HL-60/S4 treated with phorbol 12-myristate 13-acetate at 8.2 ng/mL for 4 days and 3 days (cell line): ENCODE measurements around the gene GRIP2.

ENCODE experiments used
- in situ Hi-C: fragments of 300-500 bp; cut with MboI; formaldehyde crosslinking; loops from 2 replicates; pipeline ENCODE4 v1.15.0; 2022; ENCODE audit warnings: low sequenced_read_pairs

The GRIP2 gene

DNA sequence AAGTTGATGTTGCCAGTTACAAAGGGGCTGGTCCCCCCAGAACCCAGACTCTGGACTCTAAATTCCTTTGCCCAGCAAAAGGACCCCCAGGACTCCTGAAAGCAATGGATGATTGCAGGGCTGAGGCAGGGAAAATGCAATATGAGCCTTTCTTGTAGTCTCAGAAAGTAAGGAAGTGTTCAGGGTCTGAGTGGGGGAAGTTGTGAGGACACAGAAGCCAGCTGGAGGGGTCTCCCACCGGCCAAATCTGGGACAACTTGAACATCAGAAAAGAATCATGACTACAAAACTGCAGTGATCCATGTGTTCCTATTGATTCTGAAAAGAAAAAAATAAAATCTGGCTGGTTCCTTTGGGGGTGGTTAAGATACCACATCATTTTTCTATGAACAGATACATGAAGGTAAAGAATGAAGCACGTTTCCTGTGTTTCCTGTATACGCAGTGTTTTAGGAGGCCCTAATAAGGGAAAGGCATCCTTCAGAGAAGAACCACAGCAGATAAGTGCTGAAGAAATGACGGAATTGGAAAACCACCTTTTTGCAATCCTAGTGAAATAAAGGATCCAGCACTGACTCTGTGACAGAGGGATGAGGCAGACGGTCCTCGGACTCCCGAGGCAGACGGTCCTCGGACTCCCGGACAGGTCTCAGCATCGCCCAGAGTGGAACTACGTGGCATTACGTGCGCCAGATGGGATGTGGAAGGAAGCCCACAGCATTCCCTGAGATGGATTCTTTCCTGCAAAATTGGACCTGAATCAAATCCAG is 22.2 kb upstream of the GRIP2 start:
- in situ Hi-C loops: no loop called here

DNA sequence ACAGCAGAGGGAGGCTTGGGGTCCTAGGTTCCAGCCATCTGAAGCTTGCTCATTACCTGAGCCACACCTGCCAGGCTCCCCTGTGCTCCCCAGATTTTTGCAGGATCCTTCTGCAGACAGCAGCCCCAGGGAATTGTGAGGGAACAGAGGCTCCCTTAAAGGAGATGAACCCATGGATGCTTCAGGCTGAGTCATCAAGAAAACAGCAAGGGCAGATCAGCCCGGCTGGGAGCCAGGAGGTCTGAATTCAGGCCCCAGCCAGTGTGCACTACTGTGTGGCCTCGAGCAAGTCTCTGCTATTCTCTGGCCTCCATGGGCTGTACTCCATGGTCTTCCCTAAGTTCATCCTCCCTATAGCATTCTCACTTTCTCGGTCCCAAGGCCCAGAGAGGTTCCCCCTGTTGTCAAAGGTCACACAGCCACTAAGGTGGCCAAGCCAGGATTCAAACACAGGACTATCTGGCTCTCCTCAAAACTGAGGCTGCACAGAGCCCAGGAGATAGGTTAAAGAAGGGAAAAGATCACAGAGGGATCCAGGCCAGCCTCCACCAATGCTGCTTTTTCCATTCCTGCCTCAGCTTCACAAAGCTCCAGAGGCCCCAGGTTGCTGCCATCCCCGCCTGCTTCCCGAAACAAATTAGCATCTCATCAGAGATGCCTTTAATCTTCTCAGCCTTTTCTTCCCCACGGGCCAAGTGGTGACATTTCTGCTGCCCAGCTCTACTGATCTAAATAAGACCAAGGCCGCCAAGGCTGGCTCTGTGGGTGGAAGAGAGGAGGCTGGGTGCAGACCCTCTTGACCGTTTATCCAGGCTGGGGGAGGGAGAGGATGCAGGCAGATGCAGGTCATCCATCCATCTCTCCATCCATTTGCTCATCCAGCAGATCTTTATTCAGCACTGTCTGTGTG is 21.2 kb upstream of the GRIP2 start:
- in situ Hi-C loops: no loop called here

DNA sequence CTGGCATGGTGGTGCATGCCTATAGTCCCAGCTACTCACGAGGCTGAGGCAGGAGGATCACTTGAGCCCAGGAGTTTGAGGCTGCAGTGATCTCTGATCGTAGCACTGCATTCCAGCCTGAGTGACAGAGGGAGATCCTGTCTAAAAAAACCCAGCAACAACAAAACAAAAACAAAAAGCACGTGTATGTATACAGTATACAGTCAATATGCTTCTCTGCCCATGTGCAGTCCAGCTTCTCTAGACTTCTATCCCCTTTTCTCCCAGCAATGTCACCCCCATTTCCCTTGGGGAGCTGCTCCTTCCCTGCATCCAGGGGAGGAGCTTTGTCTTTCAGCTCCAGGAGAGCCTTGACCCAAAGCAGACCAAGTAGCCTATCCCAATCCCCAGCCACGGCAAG is 20.0 kb upstream of the GRIP2 start:
- in situ Hi-C loops: no loop called here

DNA sequence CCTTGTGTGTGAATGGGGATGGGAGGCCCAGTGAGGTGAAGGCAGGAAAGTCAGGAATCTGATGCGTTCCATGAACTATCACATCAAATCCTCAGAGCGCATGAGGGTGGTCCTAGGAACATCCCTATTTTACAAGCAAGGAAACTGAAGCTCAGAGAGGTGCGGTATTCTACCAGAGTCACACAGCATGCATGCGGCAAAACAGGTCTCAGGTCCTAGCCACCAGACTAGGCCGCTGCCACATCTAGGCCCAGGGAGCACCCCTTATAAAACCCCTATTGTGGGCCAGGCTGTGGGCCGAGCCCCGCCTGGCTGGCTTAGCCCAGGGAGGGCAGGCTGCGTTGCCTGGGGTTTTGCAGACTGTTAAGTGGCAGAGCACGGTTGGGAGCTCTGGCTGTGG is 17.9 kb upstream of the GRIP2 start:
- in situ Hi-C loops: no loop called here

DNA sequence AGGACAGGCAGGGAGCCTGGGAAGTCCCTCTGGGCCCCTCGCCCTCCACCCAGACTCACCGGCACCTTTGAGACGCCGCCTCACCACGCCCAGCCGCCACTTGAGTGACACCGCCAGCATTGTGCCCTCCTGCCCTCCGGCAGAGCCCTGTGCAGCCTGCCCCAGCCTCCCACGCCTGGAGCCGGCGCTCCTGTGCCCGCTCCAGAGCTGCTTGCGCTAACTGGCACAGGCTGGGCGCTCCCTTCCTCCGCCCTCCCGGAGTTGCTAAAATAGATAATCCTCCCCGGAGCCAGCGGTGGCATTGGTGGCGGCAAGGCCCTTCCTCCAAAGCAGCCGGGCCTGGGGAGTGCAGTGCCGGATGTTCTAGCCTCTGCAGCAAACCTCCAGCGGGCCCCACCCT is 15.7 kb upstream of the GRIP2 start:
- in situ Hi-C loops: no loop called here

DNA sequence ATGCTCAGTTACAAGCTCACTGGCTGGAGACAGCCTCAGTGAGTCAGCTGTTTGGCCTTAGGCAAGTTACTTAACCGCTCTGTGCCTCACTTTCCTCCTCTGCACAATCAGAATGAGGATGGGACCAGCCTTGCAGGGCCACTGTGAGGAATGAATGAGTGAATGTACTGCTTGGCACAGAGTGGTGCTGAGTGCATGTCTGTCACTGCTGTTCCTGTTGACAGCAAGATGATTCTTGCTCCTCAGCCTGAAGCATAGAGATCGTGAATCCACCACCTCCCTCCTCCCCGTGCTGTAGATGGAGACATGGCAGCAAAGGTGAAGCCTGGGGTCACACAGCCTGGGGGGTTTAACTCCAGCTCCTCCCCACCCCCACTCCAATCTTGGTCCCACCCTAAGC is 14.6 kb upstream of the GRIP2 start:
- in situ Hi-C loops: no loop called here

DNA sequence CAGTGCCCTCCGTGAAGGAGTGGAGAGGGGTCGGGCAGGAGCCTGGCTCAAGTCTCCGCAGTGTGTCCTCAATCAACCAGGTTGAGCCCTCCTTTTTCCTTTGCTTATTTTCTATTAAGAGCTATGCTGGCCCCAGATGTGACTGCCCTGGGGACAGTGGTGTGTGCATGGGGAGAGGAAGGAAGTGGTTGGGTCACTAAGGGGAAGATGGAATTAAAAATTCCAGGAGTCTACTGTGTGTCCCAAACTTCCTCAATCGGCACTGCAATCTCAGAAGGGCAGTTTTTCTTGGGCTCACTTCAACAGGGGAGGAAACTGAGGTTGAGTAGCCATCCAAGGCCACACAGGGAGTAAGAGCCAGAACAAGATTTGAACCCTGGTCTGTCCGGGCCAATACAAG is 13.7 kb upstream of the GRIP2 start:
- in situ Hi-C loops: no loop called here

DNA sequence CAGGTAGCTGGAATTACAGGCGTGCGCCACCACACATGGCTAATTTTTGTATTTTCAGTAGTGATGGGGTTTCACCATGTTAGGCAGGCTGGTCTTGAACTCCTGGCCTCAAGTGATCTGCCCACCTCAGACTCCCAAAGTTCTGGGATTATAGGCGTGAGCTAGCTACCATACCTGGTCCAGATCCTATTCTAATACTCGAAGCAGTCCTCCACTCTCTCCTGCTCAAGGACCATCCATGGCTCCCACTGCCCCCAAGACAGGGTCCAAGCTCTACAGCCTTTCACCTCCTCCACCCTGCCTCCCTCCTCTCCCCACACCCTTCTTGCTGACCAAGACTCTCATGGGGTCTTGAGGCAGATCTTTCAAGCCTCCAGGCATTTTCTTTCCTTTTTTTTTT is 12.6 kb upstream of the GRIP2 start:
- in situ Hi-C loops: no loop called here

DNA sequence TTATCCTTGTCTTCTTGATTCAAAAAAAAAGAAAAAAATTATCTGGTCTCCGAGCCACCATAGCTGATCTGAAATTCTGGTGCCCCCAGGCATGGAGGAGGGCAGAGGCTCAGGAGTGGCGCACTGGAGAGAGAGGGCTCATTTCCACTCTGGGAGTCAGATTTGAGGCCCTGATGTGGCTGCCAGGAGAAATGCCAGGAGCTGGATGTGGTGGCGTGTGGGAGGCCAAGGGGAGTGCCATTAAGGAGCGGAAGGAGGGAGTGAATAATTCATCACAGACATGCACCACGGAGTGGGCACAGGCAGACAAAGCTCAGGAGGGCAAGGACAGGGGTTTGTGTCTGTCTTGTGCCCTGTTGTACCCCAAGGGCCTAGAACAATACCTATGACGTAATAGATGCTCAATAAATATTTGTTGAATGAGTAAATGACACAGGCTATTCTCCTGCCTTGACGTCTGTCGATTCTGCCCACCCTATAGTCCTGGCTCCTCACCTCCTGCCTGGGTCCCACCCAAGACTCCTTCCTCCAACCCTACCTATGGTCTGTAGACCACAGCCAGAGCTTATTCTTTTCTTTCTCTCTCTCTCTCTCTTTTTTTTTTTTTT is 12.0 kb upstream of the GRIP2 start:
- in situ Hi-C loops: no loop called here

DNA sequence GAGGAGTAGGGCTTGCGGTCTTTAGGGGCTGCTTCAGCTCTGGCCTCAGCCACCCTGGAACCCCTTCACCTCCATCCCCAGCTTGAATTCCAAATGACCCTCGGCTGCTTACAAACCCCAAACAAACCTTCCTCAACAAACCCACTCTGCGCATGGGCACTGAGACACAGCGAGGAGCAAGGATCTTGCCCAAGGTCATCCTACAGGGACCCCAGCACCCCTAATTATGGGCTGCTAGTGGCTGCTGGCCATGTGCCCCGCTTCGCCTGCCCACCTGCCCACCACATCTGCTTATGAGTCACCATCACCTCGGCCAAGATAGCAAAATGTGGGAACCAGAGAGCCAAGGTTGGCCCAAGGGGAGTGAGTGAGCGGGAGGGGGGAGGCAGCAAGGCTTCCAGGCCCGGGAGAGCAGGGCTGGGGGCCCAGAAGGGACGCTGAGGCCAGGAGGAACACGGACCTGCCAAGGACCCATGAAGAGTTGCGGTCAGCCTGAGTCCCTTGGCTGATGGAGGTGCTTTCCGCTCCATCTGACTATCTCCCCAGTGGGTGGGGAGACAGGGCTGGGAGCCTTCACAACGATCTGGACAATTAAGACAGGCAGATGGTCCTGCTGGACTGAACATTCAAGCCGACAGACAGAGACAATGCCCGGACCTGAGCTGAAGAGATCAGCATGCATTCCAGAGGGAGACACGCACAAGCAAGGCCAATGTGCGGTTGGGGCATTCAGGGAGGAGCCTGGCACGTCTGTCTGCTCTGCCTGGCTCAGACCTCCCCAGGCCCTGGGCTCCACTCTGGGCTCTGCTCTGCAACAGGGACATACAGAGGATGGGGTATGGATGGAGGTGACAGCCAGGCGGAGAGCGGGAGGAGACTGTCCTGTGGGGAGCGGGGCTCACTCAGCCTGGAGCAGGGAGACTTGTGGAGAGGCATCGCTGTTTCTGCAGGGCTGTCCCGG is 10.8 kb upstream of the GRIP2 start:
- in situ Hi-C loops: no loop called here

DNA sequence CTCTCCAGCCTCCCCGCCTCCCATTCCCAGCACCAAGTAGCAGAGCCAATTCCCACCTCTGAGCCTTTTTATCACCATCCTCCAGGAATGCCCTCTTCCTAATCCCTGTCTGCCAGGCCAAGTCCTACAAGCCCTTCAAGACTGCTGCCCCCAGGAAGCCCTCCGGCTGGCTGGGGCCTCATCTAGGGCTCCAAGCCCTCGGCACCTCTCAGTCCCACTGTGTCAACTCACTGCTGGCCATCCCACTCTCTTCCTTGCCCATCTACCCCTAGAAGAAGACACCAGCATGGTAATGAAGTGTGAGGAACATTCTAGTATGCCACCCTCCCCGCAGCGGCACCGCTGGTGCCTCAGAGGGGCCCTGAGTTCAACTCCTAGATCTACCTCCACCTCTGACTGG is 10.0 kb upstream of the GRIP2 start:
- in situ Hi-C loops: no loop called here

DNA sequence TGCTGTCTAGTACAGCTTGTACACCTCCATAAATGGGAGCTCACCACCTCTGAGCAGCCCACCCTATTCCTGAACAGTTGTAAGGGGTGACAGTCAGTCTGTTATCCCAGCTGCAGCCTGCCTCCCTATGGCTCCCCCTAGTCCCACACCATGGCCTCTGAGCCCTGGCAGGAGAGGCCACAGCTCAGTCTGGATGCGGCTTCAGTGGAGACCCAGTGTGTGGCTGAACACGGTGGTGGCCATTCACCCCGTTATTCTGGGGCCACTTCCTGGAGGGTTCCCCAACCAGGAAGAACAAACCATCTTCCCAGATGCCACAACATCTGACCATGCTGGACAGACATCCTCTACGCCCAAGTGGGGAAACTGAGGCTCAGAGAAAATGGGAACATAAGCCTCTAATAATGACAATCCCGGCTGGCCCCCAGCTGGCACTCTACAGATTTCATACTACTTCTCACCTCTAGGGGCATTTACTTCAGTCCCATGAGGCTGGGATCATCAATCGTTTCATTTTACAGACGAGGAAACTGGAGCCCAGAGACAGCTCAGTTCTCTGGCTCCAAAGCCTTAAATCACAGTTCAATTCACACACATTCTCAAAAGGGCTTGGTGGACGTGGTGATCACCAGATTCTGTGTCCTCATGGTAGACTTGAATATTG is 9.2 kb upstream of the GRIP2 start:
- in situ Hi-C loops: no loop called here

DNA sequence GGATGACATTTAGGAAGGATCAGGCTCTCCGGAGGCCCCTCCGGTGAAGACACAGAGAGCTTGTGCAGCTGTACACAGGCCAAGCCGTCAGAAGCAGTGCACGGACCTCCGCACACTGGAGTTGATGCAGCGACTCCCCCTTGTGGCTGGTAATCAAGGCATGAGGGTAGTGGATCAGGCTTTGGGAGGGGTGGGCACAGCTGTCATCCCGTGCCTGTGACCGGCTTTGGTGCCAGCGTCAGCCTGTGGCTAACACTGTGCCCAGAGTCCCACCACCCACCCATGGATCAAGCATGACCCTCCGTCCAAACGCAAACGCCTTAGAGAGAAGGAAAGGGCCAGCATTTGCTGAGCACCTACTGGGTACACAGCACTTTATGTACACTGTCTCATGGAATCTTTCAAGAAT is 8.2 kb upstream of the GRIP2 start:
- in situ Hi-C loops: no loop called here

DNA sequence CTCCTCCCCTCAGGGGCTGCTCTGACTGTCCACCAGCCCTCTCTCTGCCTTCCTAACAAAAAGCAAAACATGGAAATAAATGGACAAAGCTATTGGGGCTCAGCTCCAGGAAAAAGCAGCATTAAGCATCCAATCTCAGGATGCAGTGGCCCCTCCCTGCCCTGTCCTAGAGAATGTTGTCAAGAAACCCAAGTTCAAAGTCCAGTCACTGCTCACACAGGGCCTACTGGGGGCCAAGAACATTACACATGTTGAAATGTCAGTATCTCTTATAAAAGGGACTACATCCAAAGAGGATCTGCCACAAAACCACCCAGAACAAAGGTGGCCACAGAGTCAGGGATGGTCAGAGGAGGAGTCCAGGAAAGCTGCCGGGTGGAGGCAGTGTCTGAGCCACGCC is 7.6 kb upstream of the GRIP2 start:
- in situ Hi-C loops: no loop called here

DNA sequence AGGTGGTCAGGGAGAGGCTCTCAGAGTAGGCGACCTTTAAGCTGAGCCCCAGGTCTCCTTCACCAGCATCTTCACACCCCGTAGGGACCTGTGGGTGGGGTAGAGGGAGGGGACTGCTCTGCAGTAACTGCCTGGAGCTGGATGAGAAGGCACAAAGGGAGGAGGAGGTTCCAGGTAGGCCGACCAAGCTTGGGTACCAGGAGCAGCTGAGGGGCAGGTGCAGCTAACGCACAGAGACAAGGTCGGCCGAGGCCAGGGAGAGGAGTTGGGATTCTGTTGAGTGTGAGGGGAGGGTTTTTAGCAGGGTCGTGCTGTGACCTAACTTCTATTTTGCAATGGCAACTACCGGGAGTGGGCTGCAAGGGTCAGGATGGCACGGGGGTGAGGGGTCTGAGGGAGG is 5.9 kb upstream of the GRIP2 start:
- in situ Hi-C loops: no loop called here

DNA sequence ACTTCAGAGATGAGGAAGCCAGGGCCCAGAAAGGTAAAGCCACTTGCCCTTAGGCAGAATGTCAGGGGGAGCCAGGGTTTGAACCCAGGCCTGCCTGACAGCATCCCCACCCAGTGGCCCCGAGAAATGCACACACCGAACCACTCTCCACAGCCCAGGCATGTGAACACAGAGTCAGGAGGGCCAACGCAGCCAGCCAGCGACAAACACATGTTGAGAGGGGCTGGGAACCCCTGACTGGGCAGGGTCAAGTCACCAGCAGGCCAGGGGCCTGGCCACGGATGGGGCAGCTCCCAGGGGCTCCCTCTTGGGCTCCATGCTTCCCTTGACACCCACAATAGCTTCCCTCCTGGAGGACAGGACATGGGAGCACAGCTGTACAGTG is 5.1 kb upstream of the GRIP2 start:
- in situ Hi-C loops: no loop called here

DNA sequence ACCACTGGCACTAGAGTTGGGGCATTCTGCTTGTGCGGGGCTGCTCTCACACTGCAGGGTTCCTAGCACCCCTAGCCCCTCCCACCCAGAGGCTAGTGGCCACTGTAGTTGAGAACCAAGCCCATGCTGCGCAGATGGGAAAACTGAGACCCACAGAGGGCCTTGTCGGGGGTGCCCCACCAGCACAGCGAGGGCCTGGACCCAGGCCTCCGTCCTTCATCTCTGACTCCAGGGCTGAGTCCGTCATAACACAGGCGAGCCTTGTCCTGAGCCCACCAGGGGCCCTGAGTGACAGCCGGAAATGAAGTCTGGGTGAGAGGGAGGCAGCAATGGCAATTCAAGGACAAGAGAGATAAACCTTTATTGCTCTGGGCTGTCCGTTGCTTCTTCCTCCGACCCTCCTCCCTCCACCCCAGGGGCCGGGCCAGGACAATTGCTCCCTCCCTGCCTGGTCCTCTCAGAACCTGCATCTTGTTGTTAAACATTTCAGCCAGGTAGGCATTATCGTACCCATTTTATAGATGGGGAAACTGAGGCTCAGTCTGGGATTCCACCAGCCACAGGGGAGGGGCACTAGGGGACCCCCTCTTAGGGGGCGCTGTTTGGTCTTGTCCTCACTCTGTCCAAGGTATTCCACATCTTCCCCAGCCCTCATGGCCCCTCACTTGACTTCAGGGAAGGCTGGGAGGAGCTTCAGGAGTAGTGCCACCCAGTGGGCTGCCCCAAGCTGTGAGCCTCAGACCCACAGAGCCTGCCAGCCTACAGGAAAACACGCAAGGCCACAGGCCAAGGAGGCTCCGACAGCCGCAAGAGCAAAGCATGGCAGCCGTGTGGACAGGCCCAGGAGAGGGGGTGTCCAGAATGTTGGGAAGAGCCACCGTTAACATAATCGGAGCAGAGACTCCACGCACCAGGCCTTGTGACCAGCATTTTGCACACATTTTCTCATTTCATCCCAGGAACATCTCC is 4.4 kb upstream of the GRIP2 start:
- in situ Hi-C loops: no loop called here

DNA sequence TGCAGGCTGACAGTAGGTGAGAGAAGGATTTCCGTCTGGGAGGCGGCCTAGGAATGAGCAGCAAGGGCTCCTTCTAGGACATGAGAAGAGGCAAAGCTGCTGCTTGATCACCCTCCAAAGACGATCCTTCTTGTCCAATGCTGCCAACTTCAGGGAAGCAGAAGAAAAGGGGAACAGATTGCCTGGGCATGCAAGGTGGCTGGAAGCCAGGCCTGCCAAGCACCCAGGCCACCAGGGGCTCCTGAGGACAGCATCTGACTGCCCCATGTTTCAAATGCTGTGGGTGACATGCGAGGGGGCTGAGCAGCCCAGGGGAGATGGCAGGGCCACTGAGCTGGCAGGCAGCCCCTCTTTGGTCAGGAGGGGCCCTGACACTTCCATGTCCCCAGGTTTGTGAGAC is 3.3 kb upstream of the GRIP2 start:
- in situ Hi-C loops: no loop called here

DNA sequence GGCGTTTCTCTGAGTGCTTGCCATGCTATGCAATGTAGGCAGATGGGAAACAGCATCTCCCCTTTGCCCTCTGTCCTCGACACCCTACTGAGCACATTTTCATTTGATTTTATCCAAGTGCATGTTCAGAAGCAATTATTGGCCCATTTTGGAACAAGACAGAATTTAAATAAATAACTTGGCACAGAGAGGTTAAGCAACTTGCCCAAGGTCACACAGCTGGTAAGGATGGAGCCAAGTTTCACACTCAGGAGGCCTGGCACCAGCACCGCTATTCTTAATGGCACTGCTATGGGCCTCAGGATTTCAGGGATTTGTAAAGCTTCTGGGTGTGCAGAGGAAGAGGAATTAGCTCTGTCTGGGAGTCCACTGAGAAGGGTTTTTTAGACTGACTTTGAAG is 2.5 kb upstream of the GRIP2 start:
- in situ Hi-C loops: no loop called here
